K562 (cell line): ENCODE data around the gene PMP22. TPM values are rescaled to one million over a fixed set of nuclear protein-coding genes. Genes with fewer than 3 reads are reported as not detected.

Experiments used
- ATAC-seq: fragments of 200-7000 bp; cut with Tn5 transposase; 3 replicates; pipeline ENCODE4 v1.9.1; 2020; ENCODE audit warnings: moderate library complexity
- BruUV-seq: library from RNA; stranded (reverse); fragments of 400-500 nt; replicated peaks from 2 replicates; lab custom pipeline; 2021; lab: Mats Ljungman, UMichigan
- CTCF ChIA-PET: fragments of 300-600 bp; formaldehyde crosslinking; extraction: SDS; loops from one replicate; lab custom pipeline; 2021; ENCODE audit warnings: low intra/inter-chr PET ratio; lab: Yijun Ruan, JAX
- POLR2A ChIA-PET: fragments of 300-600, 350-650 bp; sonication (Branson Sonifier 250); formaldehyde crosslinking; extraction: SDS; loops from one replicate; lab custom pipeline; 2021; ENCODE audit warnings: antibody characterized with exemption, inconsistent platforms; lab: Yijun Ruan, JAX
- DNase-seq, 4 experiments: peaks; one replicate each; pipeline versions ENCODE4 v3.0.0 to v3.0.0-alpha.2; 2011 to 2018; ENCODE audit warnings: low spot score in 3 of 4, mixed read lengths in 3 of 4; ENCODE audit errors: extremely low read depth in 1 of 4
- FAIRE-seq: peaks from 2 replicates; lab custom pipeline; 2011; peaks lifted over from hg19 to GRCh38; lab: Jason Lieb, UNC
- H2AFZ ChIP-seq: 2 replicates; pipeline ENCODE4 v1.6.0; 2011; ENCODE audit warnings: low read depth, low read length, control low read depth, inconsistent platforms
- H3K27ac ChIP-seq: fragments of 200-600 bp; 3 replicates; pipeline ENCODE4 v1.8.0; 2011; ENCODE audit warnings: low read depth, mild to moderate bottlenecking, control low read depth, inconsistent platforms, low read length, moderate library complexity, mixed read lengths; ENCODE audit errors: extremely low read depth
- H3K27me3 ChIP-seq, 2 experiments: fragments of 300-600 bp in 1 of 2; 2 replicates in 1 of 2; 3 replicates in 1 of 2; pipeline versions ENCODE4 v1.6.0 to v1.8.0; 2011; ENCODE audit warnings: inconsistent platforms in 2 of 2, low read length in 2 of 2, mild to moderate bottlenecking in 1 of 2, mixed read lengths in 1 of 2, moderate library complexity in 1 of 2; ENCODE audit not compliant: control insufficient read depth in 2 of 2, insufficient read depth in 2 of 2
- H3K36me3 ChIP-seq: fragments of 300-600 bp; 3 replicates; pipeline ENCODE4 v1.8.0; 2011; ENCODE audit warnings: mild to moderate bottlenecking, low read length, inconsistent platforms; ENCODE audit not compliant: control insufficient read depth, insufficient read depth
- H3K4me1 ChIP-seq, 2 experiments: fragments of 200-600 bp in 1 of 2; replicated peaks in 1 of 2; 2 replicates in 1 of 2; 3 replicates in 1 of 2; pipeline versions ENCODE4 v1.5.1 to v1.8.0; 2011; ENCODE audit warnings: inconsistent platforms in 2 of 2, low read length in 2 of 2, mild to moderate bottlenecking in 1 of 2, mixed read lengths in 1 of 2, moderate library complexity in 1 of 2; ENCODE audit not compliant: control insufficient read depth in 2 of 2, insufficient read depth in 2 of 2
- H3K4me2 ChIP-seq: 2 replicates; pipeline ENCODE4 v1.6.1; 2011; ENCODE audit warnings: low read length, control low read depth, inconsistent platforms, mixed read lengths; ENCODE audit not compliant: insufficient read depth
- H3K4me3 ChIP-seq: fragments of 200-600 bp; sonication (generic), shearing (Covaris generic); 2 replicates; pipeline ENCODE4 v1.5.1; 2016; ENCODE audit warnings: control low read depth, inconsistent platforms
- H3K79me2 ChIP-seq: fragments of 200-600 bp; 3 replicates; pipeline ENCODE4 v1.8.0; 2011; ENCODE audit warnings: low read length, inconsistent platforms; ENCODE audit not compliant: control insufficient read depth, insufficient read depth
- H3K9ac ChIP-seq, 2 experiments: 2 replicates each; pipeline versions ENCODE4 v1.6.0 to v1.6.1; 2011; ENCODE audit warnings: low read depth in 2 of 2, low read length in 2 of 2, control low read depth in 1 of 2, inconsistent platforms in 1 of 2, mild to moderate bottlenecking in 1 of 2, mixed read lengths in 1 of 2; ENCODE audit not compliant: insufficient read depth in 1 of 2
- H3K9me1 ChIP-seq: one replicate; pipeline ENCODE4 v1.6.0; 2011; ENCODE audit warnings: inconsistent platforms, mild to moderate bottlenecking, low read length, moderate library complexity; ENCODE audit not compliant: control insufficient read depth, insufficient read depth
- H3K9me3 ChIP-seq: replicated peaks from 2 replicates; pipeline ENCODE4 v1.5.1; 2011; ENCODE audit warnings: low read depth, low read length, inconsistent platforms; ENCODE audit not compliant: control insufficient read depth, insufficient read depth
- H4K20me1 ChIP-seq: replicated peaks from 2 replicates; pipeline ENCODE4 v1.6.1; 2011; ENCODE audit warnings: low read length, inconsistent platforms, mixed read lengths; ENCODE audit not compliant: control insufficient read depth, insufficient read depth
- ASH1L ChIP-seq: fragments of 450-650 bp; IDR thresholded peaks from 2 replicates; pipeline ENCODE4 v1.6.1; 2018; ENCODE audit warnings: borderline replicate concordance, mild to moderate bottlenecking, low read depth; ENCODE audit not compliant: partially characterized antibody
- LEF1 ChIP-seq: fragments of 450-650 bp; IDR thresholded peaks from 2 replicates; pipeline ENCODE4 v1.6.1; 2016; ENCODE audit warnings: mild to moderate bottlenecking
- RUNX1 ChIP-seq: sonication (generic); IDR thresholded peaks from 2 replicates; pipeline ENCODE4 v1.6.1; 2016; ENCODE audit warnings: antibody characterized with exemption, low read depth
- WGBS: fragments of 100-300 bp; shearing (Covaris generic); methylation state at CpG from one replicate; pipeline ENCODE4 v1.1.6; 2016; ENCODE audit warnings: low coverage, mixed read lengths; ENCODE audit not compliant: insufficient coverage; ENCODE audit errors: missing lambda C conversion rate; 5-methylcytosine and 5-hydroxymethylcytosine counted together
- in situ Hi-C: fragments of 300-500 bp; cut with MboI; formaldehyde crosslinking; loops from 4 replicates; pipeline ENCODE4 v1.15.0; 2018; ENCODE audit warnings: inconsistent platforms, mixed read lengths
- intact Hi-C: fragments of 100-400 bp; cut with micrococcal nuclease; formaldehyde crosslinking; loops from 2 replicates; pipeline ENCODE4 v1.14.2; 2022
- polyA plus RNA-seq, 8 experiments: library from polyadenylated mRNA; depleted of rRNA in 4 of 8; stranded (reverse) in 5 of 8; unstranded in 3 of 8; fragments of >200 nt; fragmentation: Nextera tagmentation in 2 of 8; fragmentation: Illumina TruSeq in 1 of 8; extraction: Ambion mirVana in 2 of 8; extraction: Trizol in 1 of 8; gene quantifications; 2 replicates each; pipeline versions ENCODE4 v1.2.1 to v1.2.3, GENCODE V29; 2011 to 2014; ENCODE audit warnings: inconsistent platforms in 1 of 8, missing spikeins in 1 of 8
- total RNA-seq, 7 experiments: library from RNA; depleted of rRNA in 6 of 7; stranded (reverse); fragments of >200 nt in 6 of 7; fragmentation: Illumina TruSeq in 2 of 7; extraction: Trizol in 2 of 7; gene quantifications; 2 replicates each; pipeline versions ENCODE4 v1.2.1 to v1.2.3, GENCODE V29; 2011 to 2021; ENCODE audit warnings: low replicate concordance in 1 of 7
- TF ChIP-seq, protein P1 (sequence below), 2 experiments: fragments of 450-650 bp in 1 of 2; sonication (generic) in 1 of 2; formaldehyde crosslinking in 1 of 2; IDR thresholded peaks in 1 of 2; conservative IDR thresholded peaks in 1 of 2; 2 replicates each; pipeline versions ENCODE4 v1.6.1 to v1.8.1; 2016 to 2023; ENCODE audit warnings: mild to moderate bottlenecking in 2 of 2, moderate library complexity in 2 of 2, inconsistent platforms in 1 of 2, missing genetic modification reagents in 1 of 2

PMP22 gene
- total and polyA plus RNA-seq, 9 of the 15 experiments (the other 6 are each of a cell fraction or from before 2014, with no cell fraction given), result 12.6 to 62.3 (median 25.8) TPM

GRCh38 chr17:15239491-15239890 is 25.6 kb downstream of the PMP22 start:
- Histone ChIP-seq H3K27me3 (no peaks in the 10 kb centered on the region), H3K9me1 (no peaks in the 10 kb centered on the region), H3K4me3 (no peak overlapping the region), H3K9me3 (no peaks in the 10 kb centered on the region), H3K4me1 (peaks cover 12 to 60% of the 10 kb centered on the region in 2 experiments; a peak in 4 of 5 replicates), H3K9ac (no peak overlapping the region; a peak in 1 of 4 replicates), H3K36me3 (peaks cover 7% of the 10 kb centered on the region; the same call in 1 of the 3 replicates), H3K79me2 (peaks cover 7% of the 10 kb centered on the region), H3K4me2 (no peak overlapping the region), H4K20me1 (no peaks in the 10 kb centered on the region), H3K27ac (no peak overlapping the region), H2AFZ (no peak overlapping the region)
- intact Hi-C loops, result loop anchor here (10.0 kb wide), 1 partner anchor 255 kb away; no protein-coding TSS in a partner anchor
- BruUV-seq, result no TSS peak
- TF ChIP-seq, protein P1, sequence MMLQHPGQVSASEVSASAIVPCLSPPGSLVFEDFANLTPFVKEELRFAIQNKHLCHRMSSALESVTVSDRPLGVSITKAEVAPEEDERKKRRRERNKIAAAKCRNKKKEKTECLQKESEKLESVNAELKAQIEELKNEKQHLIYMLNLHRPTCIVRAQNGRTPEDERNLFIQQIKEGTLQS (IDR thresholded peaks at IDR 0.05), result no peak
- TF ChIP-seq, protein P1 (CRISPR knock-in tag; conservative IDR thresholded peaks at IDR 0.05), result no peak
- TF ChIP-seq ASH1L (no peak), RUNX1 (no peak), LEF1 (no peak)
- ChIA-PET CTCF (no interaction called here), POLR2A (no interaction called here)
- WGBS, result 57% methylated on average over 3 of the region's 3 CpGs
- FAIRE-seq (no peak), DNase-seq (no peak), ATAC-seq (no peak)
- in situ Hi-C loops, result no loop called here
